ACC112 (cell line): Measurements from ENCODE around the gene SH2D4B.

Source experiments
- H2AFZ ChIP-seq: fragments of 200-600 bp; sonication (generic); one replicate; pipeline ENCODE4 v1.6.0; 2017; ENCODE audit warnings: antibody characterized with exemption, low read length; ENCODE audit not compliant: unreplicated experiment
- H3K27ac ChIP-seq: fragments of 200-600 bp; sonication (generic); 2 replicates; pipeline ENCODE4 v1.5.1; 2014; ENCODE audit warnings: low read depth, mild to moderate bottlenecking, antibody characterized with exemption, low read length, moderate library complexity
- H3K27me3 ChIP-seq: fragments of 200-600 bp; sonication (generic); 2 replicates; pipeline ENCODE4 v1.6.1; 2014; ENCODE audit warnings: mild to moderate bottlenecking, antibody characterized with exemption, low read length, moderate library complexity, mixed read lengths; ENCODE audit not compliant: insufficient read depth
- H3K36me3 ChIP-seq: fragments of 200-600 bp; sonication (generic); 2 replicates; pipeline ENCODE4 v1.6.1; 2016; ENCODE audit warnings: mild to moderate bottlenecking, antibody characterized with exemption, low read length, moderate library complexity, mixed read lengths; ENCODE audit not compliant: insufficient read depth
- H3K4me1 ChIP-seq: fragments of 200-600 bp; sonication (generic); one replicate; pipeline ENCODE4 v1.6.1; 2016; ENCODE audit warnings: low read length, mixed read lengths; ENCODE audit not compliant: insufficient read depth, unreplicated experiment, control insufficient read depth
- H3K4me3 ChIP-seq: fragments of 200-600 bp; sonication (generic); 2 replicates; pipeline ENCODE4 v1.5.1; 2014; ENCODE audit warnings: mild to moderate bottlenecking, low read depth, low read length
- H3K79me2 ChIP-seq: fragments of 200-600 bp; sonication (generic); one replicate; pipeline ENCODE4 v1.6.0; 2016; ENCODE audit warnings: low read length; ENCODE audit not compliant: control insufficient read depth, unreplicated experiment, insufficient read depth

SH2D4B gene

GRCh38 chr10:80579849-80580637 is 42.3 kb downstream of the SH2D4B start:
- H3K27me3 ChIP-seq = peaks cover 64% of the 10 kb centered on the region
- H3K36me3 ChIP-seq = no peaks in the 10 kb centered on the region
- no peak overlapping the region for H3K27ac ChIP-seq
- no peak overlapping the region for H2AFZ ChIP-seq
- no peaks in the 10 kb centered on the region for H3K4me1 ChIP-seq
- H3K79me2 ChIP-seq = no peaks in the 10 kb centered on the region
- no peak overlapping the region for H3K4me3 ChIP-seq

GRCh38 chr10:80580638-80581468 is 43.2 kb downstream of the SH2D4B start:
- H3K4me1 ChIP-seq = no peaks in the 10 kb centered on the region
- no peak overlapping the region for H2AFZ ChIP-seq
- H3K4me3 ChIP-seq = no peak overlapping the region
- H3K27me3 ChIP-seq = peaks cover 60% of the 10 kb centered on the region
- no peaks in the 10 kb centered on the region for H3K36me3 ChIP-seq
- no peaks in the 10 kb centered on the region for H3K79me2 ChIP-seq
- H3K27ac ChIP-seq = no peak overlapping the region

- H3K27ac ChIP-seq = no peak overlapping the region
- H3K36me3 ChIP-seq = no peaks in the 10 kb centered on the region
- H3K27me3 ChIP-seq = peaks cover 55% of the 10 kb centered on the region
- H3K79me2 ChIP-seq = no peaks in the 10 kb centered on the region
- no peaks in the 10 kb centered on the region for H3K4me1 ChIP-seq
- H2AFZ ChIP-seq = no peak overlapping the region
- no peak overlapping the region for H3K4me3 ChIP-seq
These were observed 43.8 kb downstream of the SH2D4B start for GRCh38 chr10:80581469-80581835.

GRCh38 chr10:80582286-80582960 is 44.7 kb downstream of the SH2D4B start:
- peaks cover 55% of the 10 kb centered on the region for H3K27me3 ChIP-seq
- no peak overlapping the region for H3K4me3 ChIP-seq
- H3K27ac ChIP-seq = no peak overlapping the region
- no peaks in the 10 kb centered on the region for H3K79me2 ChIP-seq
- no peaks in the 10 kb centered on the region for H3K36me3 ChIP-seq
- no peaks in the 10 kb centered on the region for H3K4me1 ChIP-seq
- H2AFZ ChIP-seq = no peak overlapping the region

- Histone ChIP-seq H2AFZ (no peak overlapping the region), H3K79me2 (no peaks in the 10 kb centered on the region), H3K4me3 (no peak overlapping the region), H3K27me3 (peaks cover 48% of the 10 kb centered on the region), H3K4me1 (no peaks in the 10 kb centered on the region), H3K36me3 (no peaks in the 10 kb centered on the region), H3K27ac (no peak overlapping the region)
These were observed 46.0 kb downstream of the SH2D4B start for GRCh38 chr10:80583685-80584084.

GRCh38 chr10:80585812-80586211 is 48.1 kb downstream of the SH2D4B start:
- Histone ChIP-seq H3K79me2 (no peaks in the 10 kb centered on the region), H2AFZ (no peak overlapping the region), H3K27ac (no peak overlapping the region), H3K27me3 (peaks cover 36% of the 10 kb centered on the region), H3K4me1 (no peaks in the 10 kb centered on the region), H3K36me3 (no peaks in the 10 kb centered on the region), H3K4me3 (no peak overlapping the region)

- Histone ChIP-seq H3K4me3 (no peak overlapping the region), H3K4me1 (no peaks in the 10 kb centered on the region), H3K27me3 (peaks cover 14% of the 10 kb centered on the region), H3K27ac (no peak overlapping the region), H2AFZ (no peak overlapping the region), H3K79me2 (no peaks in the 10 kb centered on the region), H3K36me3 (no peaks in the 10 kb centered on the region)
These were observed 50.8 kb downstream of the SH2D4B start for GRCh38 chr10:80588546-80588945.

GRCh38 chr10:80589726-80590373 is 52.1 kb downstream of the SH2D4B start:
- no peaks in the 10 kb centered on the region for H3K4me1 ChIP-seq
- H3K27ac ChIP-seq = no peak overlapping the region
- peaks cover 5% of the 10 kb centered on the region; the same call in 1 of the 2 replicates for H3K27me3 ChIP-seq
- H2AFZ ChIP-seq = no peak overlapping the region
- H3K36me3 ChIP-seq = no peaks in the 10 kb centered on the region
- no peaks in the 10 kb centered on the region for H3K79me2 ChIP-seq
- H3K4me3 ChIP-seq = no peak overlapping the region

- Histone ChIP-seq H2AFZ (no peak overlapping the region), H3K27ac (no peak overlapping the region), H3K27me3 (0 out of 2 replicates have a peak, but pooled peaks cover 5% of the 10 kb centered on the region), H3K36me3 (no peaks in the 10 kb centered on the region), H3K4me3 (no peak overlapping the region), H3K4me1 (no peaks in the 10 kb centered on the region), H3K79me2 (no peaks in the 10 kb centered on the region)
These were observed 53.0 kb downstream of the SH2D4B start for GRCh38 chr10:80590585-80591125.
